Measurements from ENCODE around the gene MAPK8IP3. TPM values are rescaled to one million over a fixed set of nuclear protein-coding genes. Genes with fewer than 3 reads are reported as not detected.

MAPK8IP3 gene
- total and polyA plus RNA-seq, 9 of the 15 experiments (the other 6 are each of a cell fraction or from before 2014, with no cell fraction given) = 0.17 to 58.7 (median 16.7) TPM

GRCh38 chr16:1678500-1679098 is 27.4 kb upstream of the MAPK8IP3 start (continued):
- TF ChIP-seq CBX3 (IDR thresholded peaks at IDR 0.05; ENCODE audit: borderline replicate concordance in 1 of 2, low read length in 2 of 2) (no peak), NFE2 (IDR thresholded peaks at IDR 0.05; ENCODE audit: low read depth) (peak; percentile 29; the same call in 1 of the 2 replicates), ZNF23 (CRISPR knock-in tag; IDR thresholded peaks at IDR 0.05) (no peak), EP300 (IDR thresholded peaks at IDR 0.05; ENCODE audit: low read length) (no peak), RBBP5 (IDR thresholded peaks at IDR 0.05; ENCODE audit: borderline replicate concordance, insufficient read depth, low read length, poor library complexity, severe bottlenecking) (peak; percentile 46), ELK1 (CRISPR knock-in tag; IDR thresholded peaks at IDR 0.05) (no peak), EP400 (IDR thresholded peaks at IDR 0.05) (peak; percentile 59; the same call in 1 of the 2 replicates), DPF2 (IDR thresholded peaks at IDR 0.05) (peak; percentile 18; the same call in 1 of the 2 replicates), ARID1B (IDR thresholded peaks at IDR 0.05) (0 out of 2 replicates have a peak, but pooled peaks have one; percentile 13), ELF4 (CRISPR knock-in tag; IDR thresholded peaks at IDR 0.05) (0 out of 2 replicates have a peak, but pooled peaks have one; percentile 19), ZNF717 (CRISPR knock-in tag; IDR thresholded peaks at IDR 0.05) (no peak), ZBTB11 (CRISPR knock-in tag; IDR thresholded peaks at IDR 0.05) (no peak), ELK3 (CRISPR knock-in tag; IDR thresholded peaks at IDR 0.05) (no peak), MNT (conservative IDR thresholded peaks at IDR 0.05) (peak in 1 of 2 experiments; percentile 5; a peak in 1 of 4 replicates), E2F1 (CRISPR knock-in tag; IDR thresholded peaks at IDR 0.05) (no peak), CHCHD3 (CRISPR knock-in tag; IDR thresholded peaks at IDR 0.05) (no peak), TCF15 (CRISPR knock-in tag; IDR thresholded peaks at IDR 0.05) (no peak), MAX (CRISPR knock-in tag; IDR thresholded peaks at IDR 0.05) (peak; percentile 5; the same call in 1 of the 2 replicates)
